ENCODE data around the gene MPC1L.
"Not testable (repeated sequence)": the region's sequence is repeated elsewhere in the genome, so short reads cannot be mapped to it uniquely, and the experiment has no call there.

Gene MPC1L

GRCh38 chrX:40582811-40583210 lies 40.4 kb upstream of the MPC1L start:
- H3K4me1 ChIP-seq (ENCODE audit: low read depth, poor library complexity, severe bottlenecking), result peaks cover 35% of the 10 kb centered on the region
- no peaks in the 10 kb centered on the region for H4K20me1 ChIP-seq (ENCODE audit: insufficient read depth)
- H3K4me2 ChIP-seq, result no peak overlapping the region
- no peak overlapping the region for H3K9ac ChIP-seq
- no peaks in the 10 kb centered on the region for H3K27me3 ChIP-seq (ENCODE audit: insufficient read depth, low read depth)
- H3K79me2 ChIP-seq (ENCODE audit: insufficient read depth, low read depth), result peaks cover 25% of the 10 kb centered on the region
- no peak overlapping the region for H3K27ac ChIP-seq
- H2AFZ ChIP-seq (ENCODE audit: low read depth), result no peak overlapping the region
- no peak overlapping the region for H3K4me3 ChIP-seq (IDR thresholded peaks at IDR 0.05; ENCODE audit: insufficient read depth, low read depth, low read length)
- no peaks in the 10 kb centered on the region for H3K36me3 ChIP-seq (ENCODE audit: insufficient read depth)
- no peak for TF ChIP-seq CTCF (conservative IDR thresholded peaks at IDR 0.05; ENCODE audit: low read depth, low read length)

- H3K27me3 ChIP-seq (ENCODE audit: insufficient read depth, low read depth); H3K36me3 ChIP-seq (ENCODE audit: insufficient read depth); H3K4me3 ChIP-seq (IDR thresholded peaks at IDR 0.05; ENCODE audit: insufficient read depth, low read depth, low read length); H3K9ac ChIP-seq; H2AFZ ChIP-seq (ENCODE audit: low read depth); H4K20me1 ChIP-seq (ENCODE audit: insufficient read depth); H3K4me2 ChIP-seq; H3K27ac ChIP-seq: not testable (repeated sequence)
- Histone ChIP-seq H3K4me1 (ENCODE audit: low read depth, poor library complexity, severe bottlenecking) (peaks cover 28% of the 10 kb centered on the region), H3K79me2 (ENCODE audit: insufficient read depth, low read depth) (peaks cover 11% of the 10 kb centered on the region)
Measured at GRCh38 chrX:40587623-40588022, 35.6 kb upstream of the MPC1L start.

GRCh38 chrX:40589616-40590321 lies 33.5 kb upstream of the MPC1L start:
- H3K9ac ChIP-seq; H3K36me3 ChIP-seq (ENCODE audit: insufficient read depth): not testable (repeated sequence)

GRCh38 chrX:40603446-40603845 lies 19.8 kb upstream of the MPC1L start:
- Histone ChIP-seq H2AFZ (ENCODE audit: low read depth) (no peak overlapping the region), H3K79me2 (ENCODE audit: insufficient read depth, low read depth) (no peaks in the 10 kb centered on the region), H3K36me3 (ENCODE audit: insufficient read depth) (no peaks in the 10 kb centered on the region), H4K20me1 (ENCODE audit: insufficient read depth) (no peaks in the 10 kb centered on the region), H3K4me3 (IDR thresholded peaks at IDR 0.05; ENCODE audit: insufficient read depth, low read depth, low read length) (no peak overlapping the region), H3K27ac (no peak overlapping the region), H3K9ac (no peak overlapping the region), H3K27me3 (ENCODE audit: insufficient read depth, low read depth) (no peaks in the 10 kb centered on the region), H3K4me1 (ENCODE audit: low read depth, poor library complexity, severe bottlenecking) (no peaks in the 10 kb centered on the region), H3K4me2 (no peak overlapping the region)
- no peak for TF ChIP-seq CTCF (conservative IDR thresholded peaks at IDR 0.05; ENCODE audit: low read depth, low read length)

More at GRCh38 chrX:40589616-40590321, 33.5 kb upstream of the MPC1L start:
- H3K4me3 ChIP-seq (IDR thresholded peaks at IDR 0.05; ENCODE audit: insufficient read depth, low read depth, low read length); H3K27me3 ChIP-seq (ENCODE audit: insufficient read depth, low read depth); H3K4me2 ChIP-seq; H3K27ac ChIP-seq; H4K20me1 ChIP-seq (ENCODE audit: insufficient read depth); H3K79me2 ChIP-seq (ENCODE audit: insufficient read depth, low read depth); H3K4me1 ChIP-seq (ENCODE audit: low read depth, poor library complexity, severe bottlenecking); H2AFZ ChIP-seq (ENCODE audit: low read depth): not testable (repeated sequence)

GRCh38 chrX:40607381-40607780 lies 15.8 kb upstream of the MPC1L start:
- Histone ChIP-seq H4K20me1 (ENCODE audit: insufficient read depth) (no peaks in the 10 kb centered on the region), H3K27ac (no peak overlapping the region), H3K27me3 (ENCODE audit: insufficient read depth, low read depth) (no peaks in the 10 kb centered on the region), H3K9ac (no peak overlapping the region), H3K4me3 (IDR thresholded peaks at IDR 0.05; ENCODE audit: insufficient read depth, low read depth, low read length) (no peak overlapping the region), H3K4me2 (no peak overlapping the region), H2AFZ (ENCODE audit: low read depth) (no peak overlapping the region), H3K4me1 (ENCODE audit: low read depth, poor library complexity, severe bottlenecking) (no peaks in the 10 kb centered on the region), H3K36me3 (ENCODE audit: insufficient read depth) (no peaks in the 10 kb centered on the region), H3K79me2 (ENCODE audit: insufficient read depth, low read depth) (no peaks in the 10 kb centered on the region)
- no peak for TF ChIP-seq CTCF (conservative IDR thresholded peaks at IDR 0.05; ENCODE audit: low read depth, low read length)
